Lower leg skin (tissue), 3 donors: ENCODE measurements around the gene PTK6.

Experiments used
- CTCF ChIP-seq, 3 donors: fragments of 450-650 bp; IDR thresholded peaks; one replicate each; pipeline ENCODE4 v1.5.1; 2016; ENCODE audit warnings: antibody characterized with exemption in 3 of 3, mild to moderate bottlenecking in 3 of 3, moderate library complexity in 2 of 3
- POLR2A ChIP-seq, 2 donors: fragments of 450-650 bp; IDR thresholded peaks; one replicate each; pipeline ENCODE4 v1.6.1; 2016 to 2017; ENCODE audit warnings: antibody characterized with exemption in 2 of 2, mild to moderate bottlenecking in 1 of 2, moderate library complexity in 1 of 2

- TF ChIP-seq POLR2A (IDR thresholded peaks at IDR 0.05) (no peak), CTCF (IDR thresholded peaks at IDR 0.05) (no peak)
Observed at GRCh38 chr20:63518351-63518861, 18.8 kb downstream of the PTK6 start.
